ENCODE measurements around the gene SORCS2. TPM values are rescaled to one million over a fixed set of nuclear protein-coding genes. Genes with fewer than 3 reads are reported as not detected.

Gene SORCS2
- total and polyA plus RNA-seq, 2 donors (not counting 1 experiment from before 2014, with no cell fraction given): not detected

DNA sequence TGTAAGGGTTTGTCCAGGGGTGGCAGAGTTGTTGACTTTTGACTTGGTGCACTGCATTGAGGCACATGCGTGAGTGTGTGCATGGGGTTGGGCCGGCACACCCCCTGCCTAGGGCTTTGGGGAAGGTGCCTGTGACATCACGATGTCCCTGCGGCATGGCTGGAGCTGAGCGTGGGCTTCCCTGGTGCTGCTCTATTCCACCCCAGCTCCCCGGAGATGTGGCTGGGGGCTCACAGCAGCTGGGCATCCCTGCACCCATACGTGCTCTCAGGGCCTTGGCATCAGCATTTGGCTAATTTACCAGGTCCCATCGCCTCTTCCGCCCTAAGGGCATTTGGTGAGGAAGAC lies 236.7 kb downstream of the SORCS2 start:
- H3K36me3 ChIP-seq (replicated peaks in 1 of 2; ENCODE audit: control extremely low read depth in 1 of 2, control insufficient read depth in 1 of 2, extremely low read depth in 1 of 2, insufficient read depth in 2 of 2, low read length in 1 of 2): no peaks in the 10 kb centered on the region
- H3K9me3 ChIP-seq (ENCODE audit: control extremely low read depth in 1 of 3, control insufficient read depth in 2 of 3, insufficient read depth in 1 of 3, low read length in 2 of 3): peaks cover 0 to 6% (median 0%) of the 10 kb centered on the region in 3 donors
- no peaks in the 10 kb centered on the region for H3K79me2 ChIP-seq (ENCODE audit: control insufficient read depth, insufficient read depth, low read length)
- no peaks in the 10 kb centered on the region for H4K20me1 ChIP-seq (ENCODE audit: control insufficient read depth, insufficient read depth, low read length, poor library complexity, severe bottlenecking)
- ATAC-seq (ENCODE audit: low read depth) (no peak), DNase-seq (no peak)
- intact Hi-C loops (cut with micrococcal nuclease): no loop called here
- H3K9ac ChIP-seq (ENCODE audit: low read length): no peak overlapping the region
- H3K4me1 Mint-ChIP-seq: no peaks in the 10 kb centered on the region
- no peak overlapping the region for H3K4me3 Mint-ChIP-seq
- H3K27me3 ChIP-seq (replicated peaks in 1 of 4; ENCODE audit: control extremely low read depth in 1 of 4, control insufficient read depth in 3 of 4, insufficient read depth in 4 of 4, low read length in 3 of 4): no peaks in the 10 kb centered on the region
- H3K4me2 ChIP-seq (replicated peaks; ENCODE audit: low read depth, low read length, poor library complexity, severe bottlenecking): no peak overlapping the region
- no peaks in the 10 kb centered on the region for H3K9me3 Mint-ChIP-seq (ENCODE audit: insufficient read depth)
- H2AFZ ChIP-seq (ENCODE audit: insufficient read depth, low read depth, low read length, poor library complexity, severe bottlenecking): no peak overlapping the region
- H3K27ac Mint-ChIP-seq: no peak overlapping the region
- TF ChIP-seq, protein P1, sequence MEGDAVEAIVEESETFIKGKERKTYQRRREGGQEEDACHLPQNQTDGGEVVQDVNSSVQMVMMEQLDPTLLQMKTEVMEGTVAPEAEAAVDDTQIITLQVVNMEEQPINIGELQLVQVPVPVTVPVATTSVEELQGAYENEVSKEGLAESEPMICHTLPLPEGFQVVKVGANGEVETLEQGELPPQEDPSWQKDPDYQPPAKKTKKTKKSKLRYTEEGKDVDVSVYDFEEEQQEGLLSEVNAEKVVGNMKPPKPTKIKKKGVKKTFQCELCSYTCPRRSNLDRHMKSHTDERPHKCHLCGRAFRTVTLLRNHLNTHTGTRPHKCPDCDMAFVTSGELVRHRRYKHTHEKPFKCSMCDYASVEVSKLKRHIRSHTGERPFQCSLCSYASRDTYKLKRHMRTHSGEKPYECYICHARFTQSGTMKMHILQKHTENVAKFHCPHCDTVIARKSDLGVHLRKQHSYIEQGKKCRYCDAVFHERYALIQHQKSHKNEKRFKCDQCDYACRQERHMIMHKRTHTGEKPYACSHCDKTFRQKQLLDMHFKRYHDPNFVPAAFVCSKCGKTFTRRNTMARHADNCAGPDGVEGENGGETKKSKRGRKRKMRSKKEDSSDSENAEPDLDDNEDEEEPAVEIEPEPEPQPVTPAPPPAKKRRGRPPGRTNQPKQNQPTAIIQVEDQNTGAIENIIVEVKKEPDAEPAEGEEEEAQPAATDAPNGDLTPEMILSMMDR (IDR thresholded peaks at IDR 0.05): no peak
- no peak for TF ChIP-seq EZH2 (IDR thresholded peaks at IDR 0.05; ENCODE audit: borderline replicate concordance, insufficient read depth, low read depth, low read length, poor library complexity, severe bottlenecking)
- no peak overlapping the region for H3K27ac ChIP-seq (ENCODE audit: low read length in 2 of 2)
- H3K4me3 ChIP-seq (ENCODE audit: control extremely low read depth in 1 of 5, extremely low read depth in 1 of 5, insufficient read depth in 1 of 5, low read depth in 2 of 5, low read length in 4 of 5): no peak overlapping the region
- CTCF ChIA-PET: no interaction called here
- no peaks in the 10 kb centered on the region for H3K27me3 Mint-ChIP-seq
- 88% methylated on average over 8 of the region's 9 CpGs for WGBS (ENCODE audit: insufficient coverage)
- POLR2A ChIA-PET: no interaction called here
- H3K4me1 ChIP-seq (ENCODE audit: control insufficient read depth in 2 of 2, insufficient read depth in 2 of 2, low read length in 2 of 2): no peaks in the 10 kb centered on the region

DNA sequence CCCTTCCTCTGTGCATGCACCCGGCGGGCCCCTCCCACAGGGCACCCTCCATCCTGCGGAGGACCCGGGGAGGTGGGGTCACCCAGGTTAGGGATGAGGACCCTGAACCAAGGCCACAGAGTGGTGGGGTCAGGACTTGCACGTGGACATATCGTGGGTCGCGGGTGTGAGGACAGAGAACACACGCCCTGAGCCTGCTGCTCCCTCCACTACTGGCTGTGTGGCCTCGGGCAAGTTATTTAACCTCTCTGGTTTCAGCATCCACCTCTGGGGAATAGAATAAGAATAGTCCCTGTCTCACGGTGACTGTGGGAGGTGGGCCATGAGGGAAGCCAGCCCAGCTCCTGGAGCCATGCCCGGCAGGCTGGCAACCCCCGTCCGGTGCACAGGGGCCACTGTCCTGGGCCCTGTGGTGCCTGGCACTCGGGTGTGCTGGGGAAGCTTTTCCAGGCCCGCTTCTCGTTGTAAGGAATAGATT lies 237.3 kb downstream of the SORCS2 start:
- intact Hi-C loops (cut with micrococcal nuclease): no loop called here
- no peak for DNase-seq

More for the DNA sequence above, 237.3 kb downstream of the SORCS2 start:
- H3K4me3 ChIP-seq (ENCODE audit: control extremely low read depth in 1 of 5, extremely low read depth in 1 of 5, insufficient read depth in 1 of 5, low read depth in 2 of 5, low read length in 4 of 5): no peak overlapping the region
- H3K9me3 Mint-ChIP-seq (ENCODE audit: insufficient read depth): no peaks in the 10 kb centered on the region
- POLR2A ChIA-PET: no interaction called here
- TF ChIP-seq, protein P1 (IDR thresholded peaks at IDR 0.05): no peak
- TF ChIP-seq EZH2 (IDR thresholded peaks at IDR 0.05; ENCODE audit: borderline replicate concordance, insufficient read depth, low read depth, low read length, poor library complexity, severe bottlenecking): no peak
- no peak overlapping the region for H3K4me2 ChIP-seq (replicated peaks; ENCODE audit: low read depth, low read length, poor library complexity, severe bottlenecking)
- ATAC-seq (ENCODE audit: low read depth): no peak
- H3K27me3 ChIP-seq (replicated peaks in 1 of 4; ENCODE audit: control extremely low read depth in 1 of 4, control insufficient read depth in 3 of 4, insufficient read depth in 4 of 4, low read length in 3 of 4): no peaks in the 10 kb centered on the region
- CTCF ChIA-PET: no interaction called here
- H3K4me1 Mint-ChIP-seq: no peaks in the 10 kb centered on the region
- H3K9me3 ChIP-seq (ENCODE audit: control extremely low read depth in 1 of 3, control insufficient read depth in 2 of 3, insufficient read depth in 1 of 3, low read length in 2 of 3): peaks cover 0 to 6% (median 0%) of the 10 kb centered on the region in 3 donors
- H3K9ac ChIP-seq (ENCODE audit: low read length): no peak overlapping the region
- no peaks in the 10 kb centered on the region for H3K4me1 ChIP-seq (ENCODE audit: control insufficient read depth in 2 of 2, insufficient read depth in 2 of 2, low read length in 2 of 2)
- H3K36me3 ChIP-seq (replicated peaks in 1 of 2; ENCODE audit: control extremely low read depth in 1 of 2, control insufficient read depth in 1 of 2, extremely low read depth in 1 of 2, insufficient read depth in 2 of 2, low read length in 1 of 2): no peaks in the 10 kb centered on the region
- WGBS (ENCODE audit: insufficient coverage): 69% methylated on average over 8 of the region's 17 CpGs
- no peak overlapping the region for H3K27ac ChIP-seq (ENCODE audit: low read length in 2 of 2)
- no peaks in the 10 kb centered on the region for H3K27me3 Mint-ChIP-seq
- H2AFZ ChIP-seq (ENCODE audit: insufficient read depth, low read depth, low read length, poor library complexity, severe bottlenecking): no peak overlapping the region
- H4K20me1 ChIP-seq (ENCODE audit: control insufficient read depth, insufficient read depth, low read length, poor library complexity, severe bottlenecking): no peaks in the 10 kb centered on the region
- no peak overlapping the region for H3K4me3 Mint-ChIP-seq
- no peaks in the 10 kb centered on the region for H3K79me2 ChIP-seq (ENCODE audit: control insufficient read depth, insufficient read depth, low read length)
- no peak overlapping the region for H3K27ac Mint-ChIP-seq
